Endothelial cell (in vitro differentiated cells): ENCODE results near the gene GPHN. TPM values are rescaled to one million over a fixed set of nuclear protein-coding genes. Genes with fewer than 3 reads are reported as not detected.

Source experiments
- DNase-seq: peaks from one replicate; pipeline ENCODE4 v3.0.0; 2021; ENCODE audit warnings: low spot score
- H3K27ac Mint-ChIP-seq: one replicate; pipeline ENCODE4 v1.8.0; 2021; ENCODE audit warnings: mixed read lengths, inconsistent platforms; ENCODE audit not compliant: unreplicated experiment
- H3K27me3 Mint-ChIP-seq: one replicate; pipeline ENCODE4 v1.8.0; 2021; ENCODE audit warnings: mild to moderate bottlenecking, moderate library complexity, mixed read lengths, inconsistent platforms; ENCODE audit not compliant: unreplicated experiment
- H3K36me3 Mint-ChIP-seq: one replicate; pipeline ENCODE4 v1.8.0; 2021; ENCODE audit warnings: mild to moderate bottlenecking, low read depth, mixed read lengths, inconsistent platforms; ENCODE audit not compliant: unreplicated experiment
- H3K4me1 Mint-ChIP-seq: one replicate; pipeline ENCODE4 v1.8.0; 2021; ENCODE audit warnings: mild to moderate bottlenecking, mixed read lengths, inconsistent platforms; ENCODE audit not compliant: unreplicated experiment
- H3K4me3 Mint-ChIP-seq: one replicate; pipeline ENCODE4 v1.8.0; 2021; ENCODE audit warnings: mild to moderate bottlenecking, mixed read lengths, inconsistent platforms; ENCODE audit not compliant: unreplicated experiment
- H3K9me3 Mint-ChIP-seq: one replicate; pipeline ENCODE4 v1.8.0; 2021; ENCODE audit warnings: mixed read lengths, inconsistent platforms; ENCODE audit not compliant: unreplicated experiment
- CTCF ChIP-seq: fragments of 200-600 bp; sonication (generic); IDR thresholded peaks from one replicate; pipeline ENCODE4 v1.5.0; 2021; ENCODE audit warnings: antibody characterized with exemption; ENCODE audit not compliant: unreplicated experiment
- total RNA-seq: library from RNA; stranded (reverse); fragmentation: NEBNext Ultra II Directional; extraction: Animal tissue kit (Norgen Biotek cat#: 25700); gene quantifications from one replicate; pipeline ENCODE4 v1.2.1, GENCODE V29; 2021; ENCODE audit not compliant: unreplicated experiment

Gene GPHN
- total RNA-seq, 1 donor from 2014 or later, result 30.0 TPM

GRCh38 chr14:66975251-66975650 lies 467.3 kb downstream of the GPHN start:
- Mint-ChIP-seq H3K27me3 (peaks cover 1% of the 10 kb centered on the region), H3K36me3 (no peaks in the 10 kb centered on the region), H3K4me1 (no peaks in the 10 kb centered on the region), H3K27ac (no peak overlapping the region), H3K4me3 (no peak overlapping the region), H3K9me3 (no peaks in the 10 kb centered on the region)
- no peak for TF ChIP-seq CTCF
- DNase-seq, result no peak

- Mint-ChIP-seq H3K4me3 (no peak overlapping the region), H3K4me1 (no peaks in the 10 kb centered on the region), H3K9me3 (no peaks in the 10 kb centered on the region), H3K27ac (no peak overlapping the region), H3K27me3 (no peaks in the 10 kb centered on the region), H3K36me3 (no peaks in the 10 kb centered on the region)
- no peak for TF ChIP-seq CTCF
- DNase-seq, result no peak
These were observed 471.4 kb downstream of the GPHN start for GRCh38 chr14:66979101-66979974.

GRCh38 chr14:66982247-66982646 lies 474.3 kb downstream of the GPHN start:
- TF ChIP-seq CTCF, result no peak
- H3K27me3 Mint-ChIP-seq, result no peaks in the 10 kb centered on the region
- H3K27ac Mint-ChIP-seq, result no peak overlapping the region
- no peaks in the 10 kb centered on the region for H3K36me3 Mint-ChIP-seq
- no peaks in the 10 kb centered on the region for H3K4me1 Mint-ChIP-seq
- DNase-seq, result no peak
- no peaks in the 10 kb centered on the region for H3K9me3 Mint-ChIP-seq
- H3K4me3 Mint-ChIP-seq, result no peak overlapping the region

- no peak for DNase-seq
- H3K27ac Mint-ChIP-seq, result no peak overlapping the region
- H3K4me1 Mint-ChIP-seq, result no peaks in the 10 kb centered on the region
- no peak overlapping the region for H3K4me3 Mint-ChIP-seq
- H3K27me3 Mint-ChIP-seq, result no peaks in the 10 kb centered on the region
- no peaks in the 10 kb centered on the region for H3K36me3 Mint-ChIP-seq
- TF ChIP-seq CTCF, result no peak
- no peaks in the 10 kb centered on the region for H3K9me3 Mint-ChIP-seq
These were observed 484.8 kb downstream of the GPHN start for GRCh38 chr14:66992776-66993175.

GRCh38 chr14:66993512-66993911 lies 485.6 kb downstream of the GPHN start:
- no peak for TF ChIP-seq CTCF
- H3K4me3 Mint-ChIP-seq, result no peak overlapping the region
- no peaks in the 10 kb centered on the region for H3K27me3 Mint-ChIP-seq
- H3K27ac Mint-ChIP-seq, result no peak overlapping the region
- no peaks in the 10 kb centered on the region for H3K36me3 Mint-ChIP-seq
- no peaks in the 10 kb centered on the region for H3K4me1 Mint-ChIP-seq
- DNase-seq, result no peak
- no peaks in the 10 kb centered on the region for H3K9me3 Mint-ChIP-seq
